ENCODE measurements around the gene PRR5L.

GRCh38 chr11:36509201-36509639, 213.1 kb downstream of the PRR5L start:
- TF ChIP-seq POLR2AphosphoS5 (IDR thresholded peaks at IDR 0.05; ENCODE audit: low read depth, low read length) (no peak), POLR2A (IDR thresholded peaks at IDR 0.05; ENCODE audit: low read depth, low read length) (no peak)
